ENCODE results near the gene DAGLA. TPM values are rescaled to one million over a fixed set of nuclear protein-coding genes. Genes with fewer than 3 reads are reported as not detected.

DAGLA gene
- total RNA-seq, 1 experiment from 2014 or later, result 10.1 TPM

DNA sequence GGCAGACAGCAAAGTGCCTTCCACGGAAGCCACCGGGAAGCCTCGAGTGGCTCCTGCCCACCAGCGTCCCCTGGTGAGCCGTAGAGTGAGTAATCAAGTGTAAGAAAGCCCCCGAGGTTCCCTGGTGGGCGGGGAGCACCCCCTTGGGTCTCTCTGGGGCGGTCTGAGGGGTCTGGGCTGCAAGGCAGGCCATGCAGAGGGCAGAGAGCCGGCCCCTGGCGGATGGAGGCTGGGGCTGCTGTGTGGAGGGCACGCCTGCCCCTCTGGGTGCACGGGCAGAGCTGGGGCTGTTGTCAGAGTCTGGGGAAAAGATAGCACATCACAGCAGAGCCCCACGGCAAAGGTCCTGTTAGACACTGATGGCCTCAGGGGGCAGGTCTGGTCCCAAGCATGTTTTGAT, 46.6 kb downstream of the DAGLA start:
- Histone ChIP-seq H3F3A (ENCODE audit: insufficient read depth, low read depth) (peaks cover 25% of the 10 kb centered on the region), H3K4me3 (no peak overlapping the region), H3K4me1 (replicated peaks; ENCODE audit: insufficient read depth) (peaks cover 48% of the 10 kb centered on the region), H3K9me3 (ENCODE audit: insufficient read depth, low read depth) (no peaks in the 10 kb centered on the region), H3K4me2 (no peak overlapping the region), H4K20me1 (ENCODE audit: insufficient read depth) (no peaks in the 10 kb centered on the region), H2AFZ (no peak overlapping the region), H3K36me3 (ENCODE audit: low read depth) (no peaks in the 10 kb centered on the region), H3K27ac (no peak overlapping the region), H3K27me3 (ENCODE audit: insufficient read depth, low read depth) (no peaks in the 10 kb centered on the region), H3K9me2 (ENCODE audit: insufficient read depth) (no peaks in the 10 kb centered on the region), H3K79me2 (ENCODE audit: low read depth) (no peaks in the 10 kb centered on the region)
- no TSS peak for BruUV-seq (replicated peaks)
- DNase-seq, result no peak
- ChIA-PET CTCF (no interaction called here), POLR2A (ENCODE audit: unreplicated experiment) (no interaction called here)
- intact Hi-C loops (cut with micrococcal nuclease; ENCODE audit: unreplicated experiment), result no loop called here
- TF ChIP-seq, protein P1, sequence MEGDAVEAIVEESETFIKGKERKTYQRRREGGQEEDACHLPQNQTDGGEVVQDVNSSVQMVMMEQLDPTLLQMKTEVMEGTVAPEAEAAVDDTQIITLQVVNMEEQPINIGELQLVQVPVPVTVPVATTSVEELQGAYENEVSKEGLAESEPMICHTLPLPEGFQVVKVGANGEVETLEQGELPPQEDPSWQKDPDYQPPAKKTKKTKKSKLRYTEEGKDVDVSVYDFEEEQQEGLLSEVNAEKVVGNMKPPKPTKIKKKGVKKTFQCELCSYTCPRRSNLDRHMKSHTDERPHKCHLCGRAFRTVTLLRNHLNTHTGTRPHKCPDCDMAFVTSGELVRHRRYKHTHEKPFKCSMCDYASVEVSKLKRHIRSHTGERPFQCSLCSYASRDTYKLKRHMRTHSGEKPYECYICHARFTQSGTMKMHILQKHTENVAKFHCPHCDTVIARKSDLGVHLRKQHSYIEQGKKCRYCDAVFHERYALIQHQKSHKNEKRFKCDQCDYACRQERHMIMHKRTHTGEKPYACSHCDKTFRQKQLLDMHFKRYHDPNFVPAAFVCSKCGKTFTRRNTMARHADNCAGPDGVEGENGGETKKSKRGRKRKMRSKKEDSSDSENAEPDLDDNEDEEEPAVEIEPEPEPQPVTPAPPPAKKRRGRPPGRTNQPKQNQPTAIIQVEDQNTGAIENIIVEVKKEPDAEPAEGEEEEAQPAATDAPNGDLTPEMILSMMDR (conservative IDR thresholded peaks at IDR 0.05), result no peak
- no peak for TF ChIP-seq EZH2 (IDR thresholded peaks at IDR 0.05; ENCODE audit: low read depth)

DNA sequence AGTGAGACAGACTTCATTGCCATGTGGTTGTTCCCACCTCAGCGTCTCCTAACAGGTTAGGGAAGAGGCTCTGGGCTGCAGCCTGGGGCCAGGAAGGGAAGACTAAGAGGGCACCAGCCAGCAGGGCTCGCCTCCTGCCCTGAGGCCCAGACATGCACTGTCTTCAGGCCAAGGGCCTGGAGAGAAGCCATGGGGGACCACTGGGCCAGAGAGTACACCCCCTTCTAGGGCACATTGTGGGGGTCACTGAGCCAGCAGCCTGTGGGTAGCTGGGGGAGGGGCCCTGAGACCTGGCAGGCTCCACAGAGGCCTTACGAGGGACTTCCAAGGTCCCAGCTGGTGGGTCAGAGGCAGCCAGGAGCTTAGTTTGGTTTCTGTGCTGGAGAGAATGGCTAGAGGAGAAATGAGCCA, 47.2 kb downstream of the DAGLA start:
- no peak for DNase-seq
- intact Hi-C loops (cut with micrococcal nuclease; ENCODE audit: unreplicated experiment), result no loop called here
- Histone ChIP-seq H2AFZ (no peak overlapping the region), H3K4me2 (no peak overlapping the region), H3K27ac (no peak overlapping the region), H3K4me3 (no peak overlapping the region), H3K27me3 (ENCODE audit: insufficient read depth, low read depth) (no peaks in the 10 kb centered on the region), H3K9me3 (ENCODE audit: insufficient read depth, low read depth) (no peaks in the 10 kb centered on the region), H3K36me3 (ENCODE audit: low read depth) (no peaks in the 10 kb centered on the region), H3F3A (ENCODE audit: insufficient read depth, low read depth) (peaks cover 25% of the 10 kb centered on the region), H4K20me1 (ENCODE audit: insufficient read depth) (no peaks in the 10 kb centered on the region), H3K9me2 (ENCODE audit: insufficient read depth) (no peaks in the 10 kb centered on the region), H3K79me2 (ENCODE audit: low read depth) (no peaks in the 10 kb centered on the region), H3K4me1 (replicated peaks; ENCODE audit: insufficient read depth) (peaks cover 51% of the 10 kb centered on the region)
- ChIA-PET POLR2A (ENCODE audit: unreplicated experiment) (no interaction called here), CTCF (no interaction called here)
- BruUV-seq (replicated peaks), result no TSS peak
- TF ChIP-seq EZH2 (IDR thresholded peaks at IDR 0.05; ENCODE audit: low read depth), result no peak
- TF ChIP-seq, protein P1 (conservative IDR thresholded peaks at IDR 0.05), result no peak

DNA sequence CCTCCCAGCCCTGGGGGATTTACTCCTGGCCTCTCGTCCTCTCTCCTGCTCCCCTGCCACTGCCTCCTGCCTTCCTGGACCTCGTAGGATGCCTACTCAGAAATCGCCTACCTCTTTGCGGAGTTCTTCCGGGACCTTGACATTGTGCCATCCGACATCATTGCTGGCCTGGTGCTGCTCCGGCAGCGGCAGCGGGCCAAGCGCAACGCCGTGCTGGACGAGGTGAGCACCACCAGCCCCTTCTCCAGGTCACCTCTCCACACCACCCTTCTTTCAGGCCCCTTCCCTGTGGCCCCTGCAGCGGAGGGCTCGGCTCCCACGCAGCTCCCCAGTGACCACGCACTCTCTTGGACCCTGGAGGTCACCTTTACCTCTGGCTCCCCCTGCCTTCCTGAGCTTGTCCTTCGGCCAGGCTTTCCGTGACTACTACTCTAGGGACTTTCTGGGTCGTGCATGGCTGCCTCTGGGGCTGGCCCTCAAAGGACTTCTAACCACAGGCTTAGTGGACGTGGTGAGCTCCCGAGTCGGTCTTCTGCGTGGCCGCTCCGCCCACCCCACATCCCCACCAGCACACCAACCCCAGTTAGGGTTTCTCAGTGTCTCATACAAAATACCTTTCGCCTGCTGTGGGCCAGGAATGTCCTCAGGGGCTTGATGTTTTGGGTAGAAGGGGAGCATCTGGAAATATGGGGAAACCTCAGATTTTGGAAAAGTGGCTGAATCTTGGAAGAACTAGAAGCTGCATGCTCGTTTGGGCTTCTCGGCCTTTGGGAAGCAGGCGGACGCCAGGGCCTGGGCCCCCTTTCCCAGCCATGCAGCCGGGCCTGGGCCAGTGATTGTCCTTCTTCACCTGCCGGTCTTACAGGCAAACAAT, 48.1 kb downstream of the DAGLA start:
- H3K36me3 ChIP-seq (ENCODE audit: low read depth), result no peaks in the 10 kb centered on the region
- H3K4me1 ChIP-seq (replicated peaks; ENCODE audit: insufficient read depth), result peaks cover 51% of the 10 kb centered on the region
- no peaks in the 10 kb centered on the region for H3K9me3 ChIP-seq (ENCODE audit: insufficient read depth, low read depth)
- CTCF ChIA-PET, result interaction anchor here (0.6 to 1.1 kb wide), 3 partner anchors 28 to 239 kb away, joined by 3 to 4 read pairs (median 3); no protein-coding TSS in a partner anchor
- no peaks in the 10 kb centered on the region for H3K9me2 ChIP-seq (ENCODE audit: insufficient read depth)
- H3K4me2 ChIP-seq, result peak overlapping the region; percentile 73
- no peaks in the 10 kb centered on the region for H4K20me1 ChIP-seq (ENCODE audit: insufficient read depth)
- H3K4me3 ChIP-seq, result no peak overlapping the region
- TF ChIP-seq EZH2 (IDR thresholded peaks at IDR 0.05; ENCODE audit: low read depth), result no peak
- TF ChIP-seq, protein P1 (conservative IDR thresholded peaks at IDR 0.05), result 0 out of 2 replicates have a peak, but pooled peaks have one; percentile 32
- no peaks in the 10 kb centered on the region for H3K27me3 ChIP-seq (ENCODE audit: insufficient read depth, low read depth)
- intact Hi-C loops (cut with micrococcal nuclease; ENCODE audit: unreplicated experiment), result no loop called here
- H3K27ac ChIP-seq, result peak overlapping the region; percentile 85
- H3K79me2 ChIP-seq (ENCODE audit: low read depth), result no peaks in the 10 kb centered on the region
- TSS peak; percentile 43 for BruUV-seq (replicated peaks)
- POLR2A ChIA-PET (ENCODE audit: unreplicated experiment), result interaction anchor here (0.7 to 0.8 kb wide), 2 partner anchors 28 to 29 kb away, joined by 7 to 16 read pairs; no protein-coding TSS in a partner anchor
- no peak overlapping the region for H2AFZ ChIP-seq
- peak in 1 of 2 experiments; percentile 23 for DNase-seq
- peaks cover 25% of the 10 kb centered on the region for H3F3A ChIP-seq (ENCODE audit: insufficient read depth, low read depth)

Data from PC-9 (cell line).